Measurements from ENCODE around the gene UBE2E3.
A peak's percentile ranks its signal among the peaks of the same experiment; 100 is the strongest.

The UBE2E3 gene

GRCh38 chr2:180979749-180980105 lies 678 bp upstream of the UBE2E3 start:
- DNase-seq: no peak

DNA sequence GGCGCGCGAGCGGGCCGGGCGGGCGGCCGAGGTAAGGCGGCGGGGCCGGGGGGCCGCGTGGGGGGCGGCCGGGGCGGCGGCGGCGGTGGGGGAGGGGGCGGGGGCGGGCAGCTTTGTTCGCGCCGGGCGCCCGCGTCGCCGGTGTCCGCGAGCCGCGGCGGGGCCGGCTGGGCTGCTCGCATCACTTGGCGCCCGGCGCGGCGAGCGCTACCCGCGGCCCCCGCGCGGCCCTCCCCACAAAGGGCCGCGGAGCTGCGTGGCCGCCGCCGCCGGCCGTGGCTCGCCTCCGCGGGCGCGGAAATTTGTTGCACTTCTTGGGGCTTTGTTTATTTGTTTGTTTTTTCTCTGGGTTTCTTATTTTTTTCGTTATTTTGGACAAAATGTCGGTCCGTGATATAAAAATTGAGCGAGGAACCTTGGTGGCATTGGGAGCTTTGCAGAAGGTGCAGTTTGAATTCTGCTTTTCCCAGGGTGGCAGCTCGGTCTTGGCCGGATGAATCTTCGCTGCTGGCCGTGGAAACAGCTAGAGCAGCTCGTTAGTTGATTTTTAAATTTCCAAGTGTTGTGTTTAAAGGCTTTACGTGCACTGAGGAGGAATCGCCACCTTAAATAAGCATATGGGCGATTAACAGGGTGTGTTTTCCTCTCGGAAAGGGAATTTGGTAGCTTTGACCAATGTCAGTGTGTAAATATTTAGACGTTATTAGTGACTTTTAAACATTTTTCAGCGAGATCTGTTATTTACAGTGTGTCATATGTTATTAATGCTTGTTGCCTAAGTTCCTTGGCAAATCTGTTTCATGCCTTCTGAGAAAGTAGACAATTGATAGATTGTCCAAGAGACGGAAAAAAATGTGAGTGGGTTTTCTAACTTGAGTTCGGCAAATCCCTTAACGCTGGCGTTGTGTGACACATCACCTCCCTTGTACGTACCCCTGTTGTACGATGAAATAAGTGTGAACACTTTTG lies 822 bp downstream of the UBE2E3 start:
- peak in 3 of 6 experiments; percentile 27 to 62 (median 31) for DNase-seq

DNA sequence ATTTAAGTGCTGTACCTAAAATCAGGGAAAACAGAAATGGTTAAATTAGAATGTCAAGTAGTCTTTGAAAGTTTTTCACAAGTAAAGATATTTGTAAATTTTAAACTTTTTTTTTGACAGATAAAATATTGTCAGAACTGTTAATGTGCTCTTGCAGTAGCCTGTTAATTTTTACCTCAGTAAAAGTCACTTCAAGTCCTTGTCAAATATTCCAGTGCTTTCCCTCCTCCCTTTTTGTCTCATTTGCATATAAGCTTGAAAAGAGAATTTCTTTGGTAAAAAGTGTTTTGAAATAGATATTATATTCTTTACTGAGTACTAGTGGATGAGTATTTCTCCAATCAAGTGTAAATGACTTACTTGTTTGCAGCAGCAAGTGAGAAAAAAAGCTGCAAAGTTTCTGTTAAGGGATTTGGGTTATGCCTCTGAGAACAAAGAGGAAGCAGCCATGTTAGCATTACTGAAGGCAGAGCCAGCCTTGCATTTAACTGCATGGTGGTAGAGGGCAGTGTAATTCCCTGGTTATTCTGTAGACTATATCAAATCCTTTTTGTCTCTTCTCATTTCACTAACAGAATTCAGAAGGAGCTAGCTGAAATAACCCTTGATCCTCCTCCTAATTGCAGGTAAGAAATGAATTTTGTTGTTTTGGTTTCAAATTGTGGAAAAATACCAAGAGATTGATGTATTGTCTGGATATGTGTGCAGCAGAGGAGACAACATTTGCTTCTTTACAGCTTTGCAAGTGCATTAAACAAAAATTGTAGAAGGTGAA lies 3.2 kb downstream of the UBE2E3 start:
- peak in 4 of 6 experiments; percentile 2 to 65 (median 40) for DNase-seq

DNA sequence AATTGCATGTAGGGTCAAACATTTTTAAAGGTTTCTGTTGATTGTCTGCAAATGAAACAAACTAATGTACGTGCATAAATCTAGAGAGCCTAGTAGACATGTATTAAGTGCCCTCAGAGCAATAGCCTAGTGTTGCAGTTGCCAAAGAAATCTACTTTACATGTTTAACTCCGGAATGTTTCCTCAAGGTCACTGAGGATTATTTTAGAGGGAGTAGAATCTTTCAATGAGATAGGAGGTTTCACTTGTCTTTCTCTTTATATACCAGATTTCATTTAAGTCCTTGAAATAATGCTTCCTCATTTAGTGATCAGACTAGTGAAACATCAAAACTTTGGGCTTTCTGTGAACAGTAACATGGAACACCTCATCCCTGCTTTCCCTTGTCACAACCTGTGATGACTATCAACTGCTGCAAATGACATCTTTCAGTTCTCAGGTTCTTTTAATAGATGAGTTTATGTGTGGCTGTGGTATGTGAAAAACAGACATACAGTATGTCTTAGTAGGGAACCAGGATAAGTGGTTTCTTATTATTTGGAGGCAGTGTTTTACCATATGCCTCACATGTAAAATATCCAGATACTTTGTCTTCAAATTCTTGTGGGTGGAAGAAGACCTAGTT lies 5.5 kb downstream of the UBE2E3 start:
- no peak for DNase-seq

DNA sequence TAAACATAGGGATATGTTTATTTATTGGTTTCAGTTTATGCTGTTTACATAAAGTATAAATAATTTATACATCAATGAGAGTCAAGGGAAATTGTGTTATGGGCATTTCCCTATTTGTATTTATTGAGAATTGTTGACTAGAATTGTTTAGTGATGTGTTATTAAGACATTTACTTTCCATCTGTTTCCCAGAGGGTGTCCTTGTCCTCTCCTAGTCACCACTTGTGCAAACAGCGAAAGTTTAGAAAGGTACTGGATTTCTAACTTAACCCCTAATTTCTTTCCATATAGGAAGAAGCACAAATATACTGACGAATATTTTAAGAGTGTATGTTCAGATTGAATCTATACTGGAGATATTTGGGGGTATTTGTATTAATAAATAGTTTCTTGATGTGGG lies 6.7 kb downstream of the UBE2E3 start:
- no peak for DNase-seq

DNA sequence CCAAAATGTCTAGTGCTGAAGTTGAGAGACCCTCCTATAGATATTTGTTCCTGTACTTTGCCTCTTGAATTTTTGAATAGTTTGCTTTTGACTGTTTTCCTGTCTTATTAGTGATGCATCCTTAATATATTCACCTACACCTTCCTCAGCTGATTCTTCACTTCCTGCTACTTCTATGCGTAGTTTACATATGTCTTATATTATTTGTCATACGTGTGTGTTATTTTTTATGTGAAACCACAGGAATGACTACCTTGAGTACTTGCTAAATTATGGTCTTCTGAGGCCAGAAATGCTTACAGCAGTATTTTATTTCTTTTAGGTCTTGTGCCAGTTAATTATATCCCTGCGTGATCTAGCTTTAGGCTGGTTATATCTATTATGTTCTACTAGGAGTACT lies 9.9 kb downstream of the UBE2E3 start:
- DNase-seq: no peak

- DNase-seq: no peak
Measured at GRCh38 chr2:180990794-180991193, 10.4 kb downstream of the UBE2E3 start.

- DNase-seq: no peak
Measured at GRCh38 chr2:180991361-180991760, 11.0 kb downstream of the UBE2E3 start.

GRCh38 chr2:180991820-180992219 lies 11.4 kb downstream of the UBE2E3 start:
- no peak for DNase-seq

DNA sequence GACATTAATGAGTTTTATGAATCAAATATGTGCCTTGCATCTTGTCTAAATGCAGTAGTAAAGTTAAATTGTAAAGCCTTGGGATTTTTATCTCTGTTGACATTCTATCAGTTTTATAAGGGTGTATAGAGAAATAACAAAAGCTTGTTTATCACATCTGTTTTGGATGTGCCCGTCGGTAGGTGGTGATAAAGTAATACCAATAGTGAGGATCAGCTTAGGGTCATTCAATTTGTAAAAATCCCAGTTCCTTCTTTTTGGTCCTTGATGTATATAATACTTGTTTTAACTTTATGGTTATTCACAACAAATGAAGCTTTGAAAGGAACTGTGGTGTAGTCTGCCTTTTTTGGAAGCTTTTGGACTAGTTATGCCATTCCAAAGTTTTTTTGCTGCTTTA lies 12.6 kb downstream of the UBE2E3 start:
- no peak for DNase-seq

DNA sequence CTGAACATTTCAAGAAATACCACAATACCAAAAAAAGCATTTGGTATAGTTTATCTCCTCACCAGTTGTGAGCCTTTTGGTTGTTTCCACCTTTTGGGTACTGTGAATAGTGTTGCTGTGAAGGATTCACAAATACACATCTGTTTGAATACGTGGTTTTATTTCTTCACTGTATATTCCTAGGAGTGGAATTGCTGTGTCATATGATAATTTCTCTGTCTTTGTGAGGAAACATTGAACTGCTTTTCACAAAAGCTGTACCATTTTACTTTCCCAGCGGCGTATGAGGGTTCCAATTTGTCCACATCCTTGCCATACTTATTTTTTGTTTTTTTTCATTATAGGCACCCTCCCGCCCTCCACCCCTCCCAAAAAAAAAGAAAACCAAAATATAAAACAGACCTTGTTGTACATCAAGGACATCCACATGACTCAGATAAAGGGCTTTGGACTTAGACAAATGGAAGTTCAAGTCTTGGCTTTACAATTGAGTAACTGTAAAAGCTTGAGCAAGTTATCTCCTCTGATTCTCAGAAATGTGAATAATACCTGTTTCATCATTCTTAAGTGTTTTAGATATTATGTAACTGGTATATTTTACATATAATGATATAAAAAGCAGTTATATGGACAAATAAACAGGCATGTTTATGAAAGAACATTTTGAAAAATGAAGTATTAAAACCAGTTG lies 19.0 kb downstream of the UBE2E3 start:
- no peak for DNase-seq

DNA sequence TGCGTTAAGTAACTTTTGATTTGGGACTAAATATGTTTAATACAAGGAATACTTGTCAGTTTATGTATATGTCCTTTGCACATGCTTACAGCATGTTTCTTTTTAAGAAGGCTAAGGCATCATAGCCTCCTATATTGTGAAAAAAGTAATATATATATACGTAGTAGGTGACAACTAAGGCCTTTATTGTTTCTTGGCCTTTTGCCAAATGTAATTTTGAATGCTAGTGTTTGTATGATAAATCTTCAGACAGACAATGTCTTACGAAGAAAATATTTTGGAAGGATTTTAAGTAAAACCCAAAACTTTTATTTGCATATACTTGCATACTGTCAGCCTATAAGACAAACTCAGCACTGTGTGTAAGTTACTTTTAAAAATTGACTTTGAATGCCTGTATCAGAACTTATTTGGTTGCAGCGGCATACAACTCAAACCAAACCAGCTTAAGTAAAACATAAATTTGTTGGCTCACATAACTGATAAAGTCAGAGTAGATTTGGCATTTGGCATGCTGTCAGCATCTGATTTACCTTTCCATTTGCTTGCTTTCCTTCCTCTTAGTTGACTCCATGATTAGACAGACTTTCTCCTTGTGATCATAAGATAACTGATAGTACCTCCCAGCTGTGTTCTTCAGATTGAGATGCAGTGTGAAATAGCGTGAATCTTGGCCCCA lies 24.4 kb downstream of the UBE2E3 start:
- no peak for DNase-seq

DNA sequence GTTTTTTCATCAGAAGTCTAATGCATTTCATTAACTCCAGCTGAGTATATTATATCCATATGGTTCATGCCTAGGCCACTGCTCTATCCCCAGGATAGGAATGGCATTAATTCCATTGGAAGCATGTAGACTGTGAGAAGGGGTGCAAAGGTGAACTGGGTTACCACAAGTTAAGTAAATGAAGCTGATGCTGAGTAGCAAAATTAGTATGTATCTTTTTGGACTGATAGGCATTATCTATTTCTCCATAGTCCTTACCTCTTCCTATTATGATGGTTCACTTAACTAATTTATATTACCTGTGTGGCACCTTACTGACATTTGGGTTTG lies 24.9 kb downstream of the UBE2E3 start:
- no peak for DNase-seq

GRCh38 chr2:181005809-181006208 lies 25.4 kb downstream of the UBE2E3 start:
- no peak for DNase-seq

DNA sequence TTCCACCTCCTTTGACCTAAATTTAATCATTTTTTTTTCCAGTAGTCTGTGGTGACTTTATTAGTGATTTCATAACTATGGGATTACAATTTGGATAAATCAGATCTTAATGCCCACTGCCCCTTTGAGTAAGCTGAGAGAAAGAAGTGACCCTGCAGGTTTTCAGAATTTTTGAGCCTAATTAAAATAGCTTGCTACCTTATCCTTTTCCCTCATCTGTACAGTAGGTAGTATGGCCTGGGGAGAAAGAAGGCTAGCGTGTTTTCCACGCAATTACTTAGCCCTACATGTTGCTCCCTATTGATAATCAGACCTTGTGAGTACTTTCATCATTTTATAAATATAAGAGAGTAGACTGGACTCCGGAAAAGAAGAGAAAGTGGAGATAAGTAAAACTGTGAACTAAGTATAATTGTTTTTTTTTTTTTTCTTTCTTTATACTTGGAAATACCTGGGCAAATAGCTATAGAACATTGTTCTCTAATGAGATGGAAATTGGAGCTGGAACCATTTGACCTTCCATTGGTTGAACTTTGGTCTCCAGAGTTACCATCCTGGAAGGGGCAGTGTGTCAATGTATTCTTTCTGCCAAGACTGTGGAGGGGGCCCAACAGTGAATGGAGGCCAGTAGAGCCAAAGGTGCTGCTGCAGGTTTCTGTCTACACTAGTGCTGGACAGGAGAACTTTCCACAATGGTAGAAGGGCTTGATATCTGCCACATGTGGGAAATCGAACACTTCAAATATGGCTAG lies 26.9 kb downstream of the UBE2E3 start:
- no peak for DNase-seq

- no peak for DNase-seq
Measured at GRCh38 chr2:181008407-181008806, 28.0 kb downstream of the UBE2E3 start.

DNA sequence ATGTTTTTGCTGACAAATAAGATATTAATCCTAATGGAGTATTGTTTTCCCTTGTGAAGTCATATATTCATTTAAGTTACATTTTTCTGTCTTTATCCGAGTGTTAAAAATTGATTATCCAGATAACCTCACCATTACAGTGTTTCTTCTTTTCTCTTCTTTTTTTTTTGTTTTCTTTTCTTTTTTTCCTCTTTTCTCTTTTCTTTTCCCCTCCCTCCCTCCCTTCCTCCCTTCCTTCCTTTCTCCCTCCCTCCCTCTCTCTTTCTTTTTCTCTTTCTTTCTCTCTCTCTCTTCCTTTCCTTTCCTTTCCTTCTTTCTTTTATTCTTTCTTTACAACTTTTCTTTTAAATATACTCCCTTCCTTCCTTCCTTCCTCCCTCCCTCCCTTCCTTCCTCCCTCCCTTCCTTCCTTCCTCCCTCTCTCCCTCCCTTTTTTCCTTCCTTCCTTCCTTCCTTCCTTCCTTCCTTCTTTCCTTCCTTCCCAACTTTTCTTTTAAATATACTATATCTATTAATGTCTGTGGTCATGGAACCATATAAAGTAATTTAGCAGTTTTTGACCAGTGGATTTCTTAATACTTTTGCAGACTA lies 40.9 kb downstream of the UBE2E3 start:
- DNase-seq: no peak

DNA sequence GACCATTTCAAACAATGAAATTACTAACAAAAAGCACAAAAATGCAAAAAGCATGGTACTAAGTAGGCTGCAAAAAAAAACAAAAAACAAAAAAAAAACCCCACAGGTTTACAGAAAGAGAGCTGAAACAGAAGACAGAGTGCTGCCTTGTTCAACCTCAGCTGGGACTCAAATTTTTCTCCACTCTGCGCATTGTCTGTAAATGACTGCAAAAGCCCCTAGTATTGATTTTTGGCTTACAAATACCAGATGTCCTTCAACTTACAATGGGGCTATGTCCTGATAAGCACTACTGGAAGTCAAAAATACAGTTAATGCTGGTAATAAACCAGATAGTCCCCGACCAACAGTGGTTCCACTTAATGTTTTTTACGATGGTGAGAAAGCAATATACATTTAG lies 42.2 kb downstream of the UBE2E3 start:
- DNase-seq: no peak

DNA sequence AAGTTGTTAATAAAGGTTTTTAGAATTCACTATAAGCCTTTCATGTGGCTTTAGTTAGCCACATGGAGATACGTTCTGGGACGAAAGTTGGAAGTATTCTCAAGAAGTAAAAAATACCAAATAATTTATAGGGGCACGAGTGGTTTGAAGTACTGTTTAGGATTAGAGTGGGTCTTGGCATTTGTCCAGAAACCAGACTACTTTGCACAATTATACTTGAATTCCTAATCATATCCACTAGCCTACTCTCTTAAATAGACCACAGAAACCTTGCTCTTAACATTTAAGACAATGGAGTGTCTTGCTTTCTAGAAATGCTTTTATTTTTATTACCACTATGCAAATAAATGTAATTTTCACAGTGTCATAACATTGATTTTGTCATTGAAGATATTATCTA lies 44.6 kb downstream of the UBE2E3 start:
- no peak for DNase-seq

DNA sequence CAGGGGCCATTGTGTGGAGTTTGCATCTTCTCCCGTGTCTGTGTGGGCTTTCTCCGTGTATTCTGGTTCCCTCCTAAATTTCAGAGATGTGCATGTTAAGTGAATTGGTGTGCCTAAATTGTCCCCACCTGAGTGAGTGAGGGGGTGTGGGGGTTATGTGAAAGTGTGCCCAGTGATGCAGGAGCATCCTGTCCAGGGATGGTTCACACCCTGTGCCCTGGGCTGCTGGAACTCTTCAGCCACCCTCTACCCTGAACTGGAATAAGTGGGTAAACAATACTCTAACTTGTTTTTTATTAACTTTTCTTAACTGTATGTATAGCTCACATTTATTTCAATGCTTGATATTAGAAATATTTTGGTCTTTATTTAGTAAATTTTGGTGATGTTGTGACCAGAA lies 56.0 kb downstream of the UBE2E3 start:
- DNase-seq: no peak

- no peak for DNase-seq
Measured at GRCh38 chr2:181036848-181037603, 56.6 kb downstream of the UBE2E3 start.

Data from stimulated activated naive CD4-positive, alpha-beta T cell (primary cell).